Fibroblast of lung (primary cell): Measurements from ENCODE around the gene HNRNPF. TPM values are rescaled to one million over a fixed set of nuclear protein-coding genes. Genes with fewer than 3 reads are reported as not detected.

Source experiments
- DNase-seq, 2 donors: peaks; one replicate each; pipeline versions ENCODE4 v3.0.0 to v3.0.0-alpha.2; 2010; ENCODE audit warnings: low read depth in 2 of 2
- H2AFZ ChIP-seq: 2 replicates; pipeline ENCODE4 v1.5.1; 2012; ENCODE audit warnings: low read length, control low read depth, inconsistent platforms
- H3K27ac ChIP-seq: 2 replicates; pipeline ENCODE4 v1.5.1; 2011; ENCODE audit warnings: low read length, control low read depth; ENCODE audit not compliant: insufficient read depth
- H3K27me3 ChIP-seq: 2 replicates; pipeline ENCODE4 v1.5.1; 2011; ENCODE audit warnings: mild to moderate bottlenecking, low read length; ENCODE audit not compliant: control insufficient read depth, insufficient read depth
- H3K36me3 ChIP-seq: 2 replicates; pipeline ENCODE4 v1.5.1; 2011; ENCODE audit warnings: low read length; ENCODE audit not compliant: control insufficient read depth, insufficient read depth
- H3K4me1 ChIP-seq: 2 replicates; pipeline ENCODE4 v1.5.1; 2011; ENCODE audit warnings: low read length; ENCODE audit not compliant: control insufficient read depth, insufficient read depth; ENCODE audit errors: extremely low read depth
- H3K4me2 ChIP-seq: 2 replicates; pipeline ENCODE4 v1.5.1; 2011; ENCODE audit warnings: low read length, control low read depth; ENCODE audit not compliant: insufficient read depth; ENCODE audit errors: extremely low read depth
- H3K4me3 ChIP-seq, 4 experiments: fragments of 200-600 bp in 1 of 4; sonication (generic) in 1 of 4; replicated peaks in 1 of 4; 2 replicates each; pipeline ENCODE4 v1.5.1; 2011 to 2016; ENCODE audit warnings: low read length in 4 of 4, low read depth in 3 of 4, mild to moderate bottlenecking in 3 of 4, control low read depth in 2 of 4, inconsistent platforms in 1 of 4, mixed read lengths in 1 of 4; ENCODE audit not compliant: insufficient read depth in 1 of 4; ENCODE audit errors: control extremely low read depth in 1 of 4
- H3K79me2 ChIP-seq: 2 replicates; pipeline ENCODE4 v1.5.1; 2012; ENCODE audit warnings: mild to moderate bottlenecking, low read length, inconsistent platforms; ENCODE audit not compliant: control insufficient read depth, insufficient read depth
- H3K9ac ChIP-seq: 2 replicates; pipeline ENCODE4 v1.5.1; 2011; ENCODE audit warnings: mild to moderate bottlenecking, low read length, control low read depth; ENCODE audit not compliant: insufficient read depth
- H3K9me3 ChIP-seq: 2 replicates; pipeline ENCODE4 v1.5.1; 2012; ENCODE audit warnings: low read depth, low read length; ENCODE audit not compliant: control insufficient read depth, insufficient read depth
- H4K20me1 ChIP-seq: 2 replicates; pipeline ENCODE4 v1.5.1; 2011; ENCODE audit warnings: low read length; ENCODE audit not compliant: control insufficient read depth, insufficient read depth; ENCODE audit errors: extremely low read depth
- EZH2 ChIP-seq: IDR thresholded peaks from 2 replicates; pipeline ENCODE4 v1.5.1; 2012; ENCODE audit warnings: low read length, control low read depth, mild to moderate bottlenecking; ENCODE audit errors: missing control alignments
- polyA plus RNA-seq, 2 donors: library from polyadenylated mRNA; depleted of rRNA in 1 of 2; stranded (reverse) in 1 of 2; unstranded in 1 of 2; fragments of >200 nt; gene quantifications; 2 replicates each; pipeline ENCODE4 v1.2.1, GENCODE V29; 2011 to 2012; ENCODE audit warnings: missing spikeins in 1 of 2
- total RNA-seq: library from RNA; depleted of rRNA; stranded (reverse); fragments of >200 nt; gene quantifications from 2 replicates; pipeline ENCODE4 v1.2.1, GENCODE V29; 2014
- TF ChIP-seq, protein P1 (sequence below), 2 donors: IDR thresholded peaks in 1 of 2; conservative IDR thresholded peaks in 1 of 2; 1 replicate in 1 of 2; 2 replicates in 1 of 2; pipeline ENCODE4 v1.5.1; 2011 to 2012; ENCODE audit warnings: low read length in 2 of 2, control low read depth in 1 of 2, inconsistent platforms in 1 of 2, low read depth in 1 of 2, mild to moderate bottlenecking in 1 of 2

HNRNPF gene
- total and polyA plus RNA-seq, 2 donors (not counting 1 experiment from before 2014, with no cell fraction given) = 203 to 217 TPM

DNA sequence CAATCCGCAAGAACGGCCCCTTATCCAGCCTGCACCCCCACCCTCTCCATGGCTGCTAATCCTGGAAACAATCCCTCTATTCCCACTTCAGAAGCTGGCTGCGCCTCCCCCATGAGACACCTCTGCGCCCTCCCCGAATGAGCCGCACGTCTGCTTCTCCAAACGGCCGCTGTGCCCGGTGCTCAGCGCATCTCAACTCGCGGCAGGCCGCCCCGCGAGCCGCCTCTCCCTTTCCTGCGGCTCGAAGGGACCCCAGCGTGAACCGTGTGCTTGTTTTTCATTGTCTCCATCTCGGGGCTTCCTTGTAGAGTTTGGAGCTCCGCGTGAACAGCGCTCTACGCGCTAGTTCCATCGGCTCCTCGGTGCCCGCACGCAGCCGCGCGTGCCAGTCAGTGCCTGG lies 58.3 kb downstream of the HNRNPF start:
- Histone ChIP-seq H3K4me2 (no peak overlapping the region), H3K27me3 (peaks cover 9% of the 10 kb centered on the region), H3K9ac (no peak overlapping the region), H3K27ac (no peak overlapping the region), H3K36me3 (no peaks in the 10 kb centered on the region), H3K79me2 (no peaks in the 10 kb centered on the region), H3K9me3 (no peaks in the 10 kb centered on the region), H4K20me1 (no peaks in the 10 kb centered on the region), H2AFZ (no peak overlapping the region), H3K4me1 (no peaks in the 10 kb centered on the region), H3K4me3 (no peak overlapping the region)
- no peak for DNase-seq
- TF ChIP-seq, protein P1, sequence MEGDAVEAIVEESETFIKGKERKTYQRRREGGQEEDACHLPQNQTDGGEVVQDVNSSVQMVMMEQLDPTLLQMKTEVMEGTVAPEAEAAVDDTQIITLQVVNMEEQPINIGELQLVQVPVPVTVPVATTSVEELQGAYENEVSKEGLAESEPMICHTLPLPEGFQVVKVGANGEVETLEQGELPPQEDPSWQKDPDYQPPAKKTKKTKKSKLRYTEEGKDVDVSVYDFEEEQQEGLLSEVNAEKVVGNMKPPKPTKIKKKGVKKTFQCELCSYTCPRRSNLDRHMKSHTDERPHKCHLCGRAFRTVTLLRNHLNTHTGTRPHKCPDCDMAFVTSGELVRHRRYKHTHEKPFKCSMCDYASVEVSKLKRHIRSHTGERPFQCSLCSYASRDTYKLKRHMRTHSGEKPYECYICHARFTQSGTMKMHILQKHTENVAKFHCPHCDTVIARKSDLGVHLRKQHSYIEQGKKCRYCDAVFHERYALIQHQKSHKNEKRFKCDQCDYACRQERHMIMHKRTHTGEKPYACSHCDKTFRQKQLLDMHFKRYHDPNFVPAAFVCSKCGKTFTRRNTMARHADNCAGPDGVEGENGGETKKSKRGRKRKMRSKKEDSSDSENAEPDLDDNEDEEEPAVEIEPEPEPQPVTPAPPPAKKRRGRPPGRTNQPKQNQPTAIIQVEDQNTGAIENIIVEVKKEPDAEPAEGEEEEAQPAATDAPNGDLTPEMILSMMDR (conservative IDR thresholded peaks at IDR 0.05 in 1 of 2, IDR thresholded peaks at IDR 0.05 in 1 of 2; ENCODE audit: low read depth in 1 of 2, low read length in 2 of 2) = no peak
- no peak for TF ChIP-seq EZH2

DNA sequence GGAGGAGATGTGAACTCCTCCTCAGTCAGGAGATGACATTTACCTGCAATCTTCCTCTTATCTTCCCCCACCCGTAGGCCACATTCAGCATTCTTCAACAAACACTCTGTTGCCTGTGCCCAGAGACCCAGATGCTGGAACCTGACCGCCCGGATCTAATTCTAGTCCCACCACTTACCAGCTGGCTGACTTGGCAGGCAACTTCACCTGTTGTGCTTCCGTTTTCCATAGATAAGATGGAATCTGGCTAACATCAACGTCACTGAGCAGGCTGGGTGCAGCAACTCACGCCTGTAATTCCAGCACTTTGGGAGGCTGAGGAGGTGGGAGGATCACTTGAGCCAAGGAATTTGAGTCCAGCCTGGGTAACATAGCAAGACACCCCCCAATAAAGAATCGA lies 58.8 kb downstream of the HNRNPF start:
- no peaks in the 10 kb centered on the region for H4K20me1 ChIP-seq
- H3K4me2 ChIP-seq = no peak overlapping the region
- TF ChIP-seq, protein P1 (conservative IDR thresholded peaks at IDR 0.05 in 1 of 2, IDR thresholded peaks at IDR 0.05 in 1 of 2; ENCODE audit: low read depth in 1 of 2, low read length in 2 of 2) = no peak
- no peak for TF ChIP-seq EZH2
- DNase-seq = no peak
- no peaks in the 10 kb centered on the region for H3K4me1 ChIP-seq
- H3K79me2 ChIP-seq = no peaks in the 10 kb centered on the region
- H3K27ac ChIP-seq = no peak overlapping the region
- H3K9ac ChIP-seq = no peak overlapping the region
- H2AFZ ChIP-seq = no peak overlapping the region
- H3K27me3 ChIP-seq = peaks cover 9% of the 10 kb centered on the region
- no peaks in the 10 kb centered on the region for H3K9me3 ChIP-seq
- no peak overlapping the region for H3K4me3 ChIP-seq
- no peaks in the 10 kb centered on the region for H3K36me3 ChIP-seq

DNA sequence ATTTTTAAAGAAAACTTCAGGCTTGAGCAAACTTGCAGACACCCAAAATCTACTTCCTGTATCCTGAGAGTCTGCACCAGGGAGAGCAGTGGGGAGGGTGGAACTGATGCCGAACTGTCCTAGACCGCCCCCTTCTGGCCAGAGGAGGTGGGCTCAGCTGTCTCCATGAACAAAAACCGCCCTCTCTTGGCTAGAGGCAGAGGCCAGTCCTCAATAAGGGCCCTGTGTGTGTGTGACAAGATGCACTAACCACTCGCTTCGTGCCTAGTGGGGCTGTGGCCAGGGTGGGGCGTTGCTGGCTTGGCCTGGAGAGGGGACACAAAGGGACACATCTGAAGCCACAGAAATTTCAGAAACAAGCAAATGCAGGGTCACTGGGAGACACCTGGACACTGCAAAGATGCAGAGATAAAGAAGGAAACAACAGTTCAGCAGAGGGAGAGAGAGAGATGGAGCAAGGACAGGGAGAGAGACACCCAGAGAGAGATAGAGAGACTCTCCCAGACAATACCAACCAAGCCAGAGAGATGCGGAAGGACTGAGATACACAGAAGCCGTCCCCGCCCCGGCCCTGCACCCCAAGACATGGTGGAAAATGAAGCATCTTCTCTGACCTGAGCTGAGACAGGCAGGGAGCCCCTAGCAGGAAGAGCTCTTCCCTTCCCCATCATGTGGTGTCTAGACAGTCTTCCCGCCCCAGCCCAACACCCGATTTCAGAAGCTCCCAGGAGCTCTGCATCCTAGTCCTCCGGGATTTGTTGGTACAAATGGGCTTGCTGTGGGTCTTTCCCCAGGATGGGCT lies 60.3 kb downstream of the HNRNPF start:
- Histone ChIP-seq H3K36me3 (no peaks in the 10 kb centered on the region), H3K9me3 (no peaks in the 10 kb centered on the region), H3K4me1 (no peaks in the 10 kb centered on the region), H3K27me3 (peaks cover 9% of the 10 kb centered on the region), H3K9ac (no peak overlapping the region), H2AFZ (no peak overlapping the region), H3K27ac (no peak overlapping the region), H4K20me1 (no peaks in the 10 kb centered on the region), H3K4me3 (no peak overlapping the region), H3K79me2 (no peaks in the 10 kb centered on the region), H3K4me2 (no peak overlapping the region)
- no peak for TF ChIP-seq EZH2
- TF ChIP-seq, protein P1 (conservative IDR thresholded peaks at IDR 0.05 in 1 of 2, IDR thresholded peaks at IDR 0.05 in 1 of 2; ENCODE audit: low read depth in 1 of 2, low read length in 2 of 2) = peak; percentile 94 to 95
- DNase-seq = peak; percentile 60 to 76
